GM18909 (cell line): ENCODE results near the gene TNIP1.

Experiments used
- ATAC-seq: cut with Tn5 transposase; IDR thresholded peaks from one replicate; pipeline ENCODE4 v1.9.1; 2021; ENCODE audit warnings: mild to moderate bottlenecking; ENCODE audit not compliant: unreplicated experiment, poor library complexity

Gene TNIP1

DNA sequence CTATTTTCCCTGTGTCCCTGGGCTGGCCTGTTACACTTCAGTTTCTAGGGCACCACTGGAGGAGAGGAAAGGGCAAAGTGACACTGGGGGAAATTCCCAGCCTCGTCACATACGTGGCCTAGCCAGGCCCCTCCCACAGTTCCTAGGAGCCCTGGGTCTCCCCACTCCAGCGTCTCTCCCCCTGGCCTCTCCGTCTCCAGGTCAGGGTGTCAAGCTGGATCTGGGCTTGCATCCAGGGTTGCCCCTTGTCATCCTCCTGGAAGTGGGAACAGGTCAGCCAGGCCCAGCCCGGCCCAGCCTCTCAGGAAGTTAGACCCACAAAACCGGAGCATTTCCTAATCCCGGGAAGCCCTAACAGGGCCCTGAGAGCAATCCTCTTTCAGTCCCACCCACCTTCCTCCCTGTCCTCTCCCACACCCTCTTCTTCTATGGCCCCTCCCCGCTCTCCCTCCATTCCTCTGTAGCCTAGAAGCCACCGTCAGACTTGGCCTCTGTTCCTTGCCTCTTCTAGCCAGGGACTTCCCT is 4.7 kb upstream of the TNIP1 start:
- ATAC-seq: no peak

DNA sequence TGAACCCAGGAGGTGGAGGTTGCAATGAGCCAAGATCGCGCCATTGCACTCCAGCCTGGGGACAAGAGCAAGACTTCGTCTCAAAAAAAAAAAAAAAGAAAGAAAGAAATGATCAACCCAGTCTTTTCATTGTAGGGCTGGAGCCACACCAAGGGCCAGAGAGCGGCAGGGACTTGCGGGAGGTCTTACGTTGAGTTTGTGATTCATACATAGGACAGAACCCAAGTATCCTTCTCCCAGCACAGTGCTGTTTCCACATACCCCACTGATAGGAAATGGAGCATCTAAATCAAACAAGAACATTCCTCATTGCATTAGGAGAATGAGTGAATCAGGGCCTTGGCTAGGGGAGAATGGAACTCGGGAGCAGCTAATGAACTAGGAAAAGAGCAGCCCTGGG is 3.5 kb upstream of the TNIP1 start:
- ATAC-seq: no peak

- no peak for ATAC-seq
Measured at GRCh38 chr5:151083081-151083676, 2.3 kb upstream of the TNIP1 start.

DNA sequence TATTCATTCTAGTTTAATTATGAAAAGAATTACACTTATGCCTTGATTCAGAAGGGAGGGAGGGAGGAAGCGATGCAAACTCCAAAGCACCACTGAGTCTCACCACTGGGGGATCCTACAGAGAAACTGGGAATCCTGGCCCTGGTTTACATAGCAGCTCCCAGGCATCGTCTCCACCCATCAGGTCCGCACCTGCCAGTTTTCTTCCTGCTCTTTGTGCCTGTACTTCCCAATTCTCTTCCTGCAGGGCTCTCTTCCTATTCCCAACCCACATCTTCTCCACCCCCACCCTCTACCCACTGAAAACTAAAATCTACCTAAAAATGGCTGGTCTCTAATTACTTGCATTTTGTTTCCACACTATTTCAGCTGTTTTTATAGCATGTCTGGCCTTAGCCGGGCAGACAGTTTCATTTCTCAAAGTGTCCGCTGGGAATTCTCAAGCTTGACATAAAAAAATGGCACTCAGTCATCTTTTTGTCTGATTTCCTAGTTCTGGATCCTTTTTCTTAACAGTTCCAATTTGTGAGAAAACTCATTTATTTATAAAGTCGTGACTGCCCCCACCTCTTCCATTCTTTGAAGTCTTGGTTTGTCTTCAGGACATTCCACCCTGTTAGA is 1.6 kb upstream of the TNIP1 start:
- ATAC-seq: no peak

DNA sequence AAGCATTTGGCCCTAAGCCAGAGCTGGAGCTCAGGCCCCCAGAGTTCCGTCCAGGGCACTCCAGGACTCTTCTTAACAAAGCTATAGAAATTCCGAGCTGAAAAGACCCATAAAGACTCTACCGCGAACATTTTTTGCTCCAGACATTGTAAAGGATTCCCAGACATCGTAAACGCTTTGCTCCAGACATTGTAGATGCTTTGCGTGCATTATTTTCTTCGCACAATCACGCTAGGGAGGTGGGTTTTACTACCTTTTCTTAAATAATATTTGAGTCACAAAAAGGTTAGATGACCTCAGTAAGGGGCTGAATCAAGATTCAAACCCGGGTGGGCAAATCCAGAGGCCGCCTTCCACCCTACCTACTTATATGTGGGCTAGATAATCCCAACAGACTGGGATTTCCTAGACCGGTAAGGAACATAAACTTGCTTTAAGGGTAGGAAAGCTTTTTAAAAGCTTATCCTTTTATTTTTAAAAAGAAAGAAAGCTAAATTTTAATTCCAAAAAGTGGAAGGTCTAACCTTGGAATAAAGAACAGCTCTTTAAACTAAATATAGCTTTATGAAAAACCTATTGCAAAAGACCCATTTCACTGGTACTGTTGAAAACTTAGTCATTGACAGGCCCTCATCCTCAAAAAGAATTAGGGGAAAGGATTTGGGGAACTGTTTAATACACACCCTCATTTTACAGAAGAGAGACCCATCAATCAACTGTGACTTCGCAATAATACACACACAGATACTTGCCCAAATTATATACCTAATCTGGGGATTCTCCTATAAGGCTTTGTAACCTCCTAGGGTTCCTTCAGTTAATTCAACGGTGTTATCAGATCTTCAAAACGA is 822 bp upstream of the TNIP1 start:
- ATAC-seq: no peak

GRCh38 chr5:151079838-151080612 is 809 bp downstream of the TNIP1 start:
- ATAC-seq: no peak

- peak; percentile 54 for ATAC-seq
Measured at GRCh38 chr5:151078490-151079262, 2.2 kb downstream of the TNIP1 start.

DNA sequence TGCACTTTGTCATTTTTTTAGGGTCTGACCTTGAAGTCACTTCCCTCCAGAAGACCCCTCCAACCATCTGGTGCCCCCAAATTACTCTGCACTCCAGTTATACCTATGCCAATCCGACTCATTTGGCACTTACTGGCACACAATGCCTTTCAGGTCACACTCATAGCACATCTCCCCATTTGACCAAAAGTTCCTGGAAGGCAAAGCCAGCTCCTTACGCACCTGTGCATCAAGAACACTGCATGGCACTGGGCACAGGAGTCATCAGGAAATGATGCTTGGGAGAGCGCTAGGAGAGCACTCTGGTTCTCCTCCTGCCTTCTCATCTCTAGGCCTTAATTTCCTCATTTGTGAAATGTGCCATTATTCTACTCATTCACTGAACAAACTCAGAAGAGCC is 2.9 kb downstream of the TNIP1 start:
- no peak for ATAC-seq

DNA sequence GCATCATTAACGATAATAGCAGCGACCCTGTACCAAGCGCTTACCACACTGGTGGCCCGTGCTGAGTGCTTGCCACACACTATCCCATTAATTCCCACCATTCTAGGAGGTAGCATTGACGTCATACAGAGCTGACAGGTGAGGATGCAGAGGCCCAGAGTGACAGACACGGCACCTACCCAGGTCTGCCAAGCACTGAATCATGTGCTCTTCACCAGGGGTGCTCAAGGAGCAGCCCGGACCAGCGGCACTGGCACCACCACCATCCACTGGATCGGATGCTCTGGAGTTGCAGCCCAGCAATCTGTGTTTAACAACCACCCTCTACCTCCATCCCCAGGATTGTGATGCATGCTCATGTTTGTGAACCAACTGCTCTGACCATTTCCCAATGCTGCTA is 3.4 kb downstream of the TNIP1 start:
- ATAC-seq: no peak

- no peak for ATAC-seq
Measured at GRCh38 chr5:151076616-151077015, 4.2 kb downstream of the TNIP1 start.

DNA sequence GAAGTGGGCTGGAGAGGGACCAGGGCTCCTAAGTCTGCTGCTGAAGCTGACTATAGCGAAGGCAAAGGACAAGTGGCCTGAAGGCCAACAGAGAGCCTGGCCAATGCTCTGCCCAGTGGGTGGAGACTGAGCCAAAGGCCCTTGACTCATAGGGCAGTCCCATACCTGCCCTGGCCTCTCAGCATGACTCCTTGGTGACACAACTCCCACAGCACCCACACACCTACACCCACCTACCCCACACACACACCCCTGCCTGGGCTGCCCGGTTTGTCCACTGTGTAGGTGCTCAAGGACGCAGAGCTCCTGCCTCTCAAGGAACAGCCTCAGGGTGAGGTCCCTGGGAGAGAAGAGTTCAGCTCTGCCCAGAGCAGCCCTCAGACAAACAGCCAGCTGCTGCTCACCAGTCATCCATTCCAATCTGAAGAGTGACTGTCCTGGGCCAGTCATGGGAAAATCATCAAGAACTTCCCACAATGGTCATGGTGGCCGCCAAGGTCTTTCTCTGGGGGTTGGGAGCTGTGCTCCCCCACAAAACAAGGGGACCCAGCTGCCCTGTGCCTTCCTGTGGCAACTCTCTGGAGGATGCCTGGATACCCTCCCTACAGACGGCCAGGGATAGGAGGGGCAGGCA is 5.0 kb downstream of the TNIP1 start:
- ATAC-seq: no peak

GRCh38 chr5:151074557-151074956 is 6.3 kb downstream of the TNIP1 start:
- ATAC-seq: no peak

DNA sequence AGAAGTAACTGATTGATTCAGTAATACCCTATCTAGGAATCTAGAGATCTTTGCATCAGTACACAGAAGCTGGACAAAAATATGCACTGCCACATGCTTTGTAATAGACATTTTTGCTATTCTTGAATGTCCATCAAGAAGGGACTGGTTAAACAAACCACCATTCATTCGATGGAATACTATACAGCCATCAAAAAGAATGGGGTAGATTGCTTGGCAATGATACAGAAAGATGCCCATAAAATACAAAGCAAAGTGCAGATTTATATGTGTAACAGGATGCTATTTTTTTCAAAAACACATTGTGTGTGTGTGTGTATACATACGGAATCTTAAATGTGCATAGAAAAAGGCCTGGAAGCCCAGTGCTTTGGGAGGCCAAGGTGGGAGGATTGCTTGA is 7.6 kb downstream of the TNIP1 start:
- no peak for ATAC-seq

DNA sequence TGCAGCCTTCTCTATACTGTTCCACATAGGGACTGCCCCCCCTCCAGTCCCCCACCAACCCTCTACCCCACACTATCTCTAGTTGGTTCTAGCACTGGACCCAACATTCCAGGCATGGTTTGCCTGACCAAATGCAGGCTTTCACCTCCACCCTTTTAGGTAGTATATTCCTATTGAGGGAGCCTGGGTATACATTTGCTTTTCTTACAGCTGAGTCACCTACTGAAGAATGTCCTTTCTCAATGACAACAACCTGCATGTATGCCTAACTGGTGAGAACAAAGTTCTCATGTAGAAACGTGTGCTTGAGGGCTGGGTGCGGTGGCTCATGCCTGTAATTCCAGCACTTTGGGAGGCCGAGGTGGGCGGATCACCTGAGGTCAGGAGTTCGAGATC is 8.2 kb downstream of the TNIP1 start:
- no peak for ATAC-seq

DNA sequence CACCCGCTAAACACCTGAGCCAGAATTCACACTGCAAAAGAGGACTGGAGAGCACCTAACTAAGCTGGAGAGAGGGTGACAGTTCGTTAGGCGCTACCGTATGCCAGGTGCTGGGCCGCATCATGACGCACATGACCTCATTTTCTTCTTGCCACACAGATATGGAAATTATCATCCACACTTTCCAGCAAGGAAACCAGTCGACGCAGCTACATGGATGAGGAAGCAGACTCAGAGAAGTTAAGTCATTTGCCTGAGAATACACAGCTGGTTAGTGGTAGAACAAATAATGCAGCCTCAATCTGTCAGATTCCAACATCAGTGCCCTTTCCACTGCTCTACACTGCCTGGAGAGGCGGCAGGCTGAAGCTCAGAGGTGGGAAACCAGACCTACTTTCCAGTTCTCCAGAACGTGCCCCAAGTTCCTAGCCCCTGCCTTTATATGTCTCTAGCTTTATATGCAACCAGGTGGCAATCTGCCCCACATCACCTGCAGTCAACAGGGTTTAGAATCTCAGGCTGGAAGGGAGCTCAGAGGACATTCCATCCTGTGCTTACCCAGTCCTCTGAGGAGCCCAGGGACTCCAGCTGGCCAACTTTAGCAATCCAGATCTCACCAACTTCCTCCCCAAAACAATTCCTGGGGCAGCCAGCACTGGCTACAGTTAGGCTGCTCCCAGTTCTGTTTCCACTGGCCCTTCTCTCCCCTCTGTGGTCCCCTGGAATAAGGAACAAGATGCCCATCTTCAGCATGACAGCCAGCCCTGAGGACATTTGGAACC is 8.8 kb downstream of the TNIP1 start:
- no peak for ATAC-seq

GRCh38 chr5:151071021-151071420 is 9.8 kb downstream of the TNIP1 start:
- no peak for ATAC-seq

DNA sequence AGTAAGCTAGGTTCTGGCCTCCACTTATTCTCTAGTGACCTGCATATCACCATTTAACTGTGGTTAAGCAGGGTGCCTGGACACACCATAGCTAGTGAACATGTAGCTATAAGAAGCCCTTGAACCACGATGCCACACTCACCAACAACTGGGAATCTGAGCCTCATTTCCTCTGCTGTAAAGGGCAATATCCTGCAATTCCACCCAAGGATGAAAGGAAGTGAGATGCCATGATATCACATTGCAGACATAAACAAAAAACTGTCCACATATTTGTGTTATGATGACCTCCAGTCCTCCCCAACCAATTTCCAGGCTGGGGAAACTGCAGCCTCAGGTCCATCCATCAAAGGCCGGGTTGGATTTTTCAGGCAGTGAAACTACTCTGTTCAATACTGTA is 10.4 kb downstream of the TNIP1 start:
- ATAC-seq: no peak

GRCh38 chr5:151068433-151069197 is 12.2 kb downstream of the TNIP1 start:
- ATAC-seq: peak; percentile 67
